IMR-90 (cell line): ENCODE data around the gene ZBP1.

Experiments used
- BHLHE40 ChIP-seq: fragments of 150-350 bp; IDR thresholded peaks from 2 replicates; pipeline ENCODE4 v1.6.1; 2016; ENCODE audit warnings: mild to moderate bottlenecking, low read depth, low read length
- CTCF ChIP-seq: conservative IDR thresholded peaks from 2 replicates; pipeline ENCODE4 v1.5.1; 2012; ENCODE audit warnings: mild to moderate bottlenecking, low read depth, low read length, improper control_type of control experiment
- FOS ChIP-seq: fragments of 150-350 bp; IDR thresholded peaks from 2 replicates; pipeline ENCODE4 v1.6.1; 2016; ENCODE audit warnings: low read depth, low read length
- POLR2A ChIP-seq: IDR thresholded peaks from 2 replicates; pipeline ENCODE4 v1.6.1; 2012; ENCODE audit warnings: mild to moderate bottlenecking, low read depth, low read length
- RCOR1 ChIP-seq: IDR thresholded peaks from 2 replicates; pipeline ENCODE4 v1.6.1; 2012; ENCODE audit warnings: mild to moderate bottlenecking, low read length, improper control_type of control experiment; ENCODE audit not compliant: insufficient replicate concordance
- SMC3 ChIP-seq: fragments of 150-350 bp; IDR thresholded peaks from 2 replicates; pipeline ENCODE4 v1.6.1; 2016; ENCODE audit warnings: low read depth, mild to moderate bottlenecking, antibody characterized with exemption, low read length, moderate library complexity
- TF ChIP-seq, protein P1 (sequence below): fragments of 150-350 bp; IDR thresholded peaks from 2 replicates; pipeline ENCODE4 v1.6.1; 2017; ENCODE audit warnings: mild to moderate bottlenecking, antibody characterized with exemption, low read length, low read depth

- TF ChIP-seq CTCF (peak; percentile 75), POLR2A (no peak), BHLHE40 (no peak), SMC3 (peak; percentile 86), RCOR1 (no peak), FOS (no peak)
- TF ChIP-seq, protein P1, sequence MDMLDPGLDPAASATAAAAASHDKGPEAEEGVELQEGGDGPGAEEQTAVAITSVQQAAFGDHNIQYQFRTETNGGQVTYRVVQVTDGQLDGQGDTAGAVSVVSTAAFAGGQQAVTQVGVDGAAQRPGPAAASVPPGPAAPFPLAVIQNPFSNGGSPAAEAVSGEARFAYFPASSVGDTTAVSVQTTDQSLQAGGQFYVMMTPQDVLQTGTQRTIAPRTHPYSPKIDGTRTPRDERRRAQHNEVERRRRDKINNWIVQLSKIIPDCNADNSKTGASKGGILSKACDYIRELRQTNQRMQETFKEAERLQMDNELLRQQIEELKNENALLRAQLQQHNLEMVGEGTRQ: no peak
These were observed 25.9 kb downstream of the ZBP1 start for GRCh38 chr20:57594092-57594951.
